Kidney epithelial cell (primary cell): ENCODE results near the gene NRXN2. TPM values are rescaled to one million over a fixed set of nuclear protein-coding genes. Genes with fewer than 3 reads are reported as not detected.

ENCODE experiments used
- DNase-seq: peaks from one replicate; pipeline ENCODE4 v3.0.0-alpha.2; 2010; ENCODE audit warnings: low read depth
- H3K27me3 ChIP-seq: 2 replicates; pipeline ENCODE4 v1.6.0; 2011; ENCODE audit warnings: low read length; ENCODE audit not compliant: control insufficient read depth, insufficient read depth
- H3K36me3 ChIP-seq: 2 replicates; pipeline ENCODE4 v1.5.1; 2011; ENCODE audit warnings: low read length; ENCODE audit not compliant: control insufficient read depth, insufficient read depth
- H3K4me3 ChIP-seq: 2 replicates; pipeline ENCODE4 v1.5.1; 2011; ENCODE audit warnings: low read depth, mild to moderate bottlenecking, control low read depth, low read length
- CTCF ChIP-seq: IDR thresholded peaks from 2 replicates; pipeline ENCODE4 v1.5.1; 2011; ENCODE audit warnings: mild to moderate bottlenecking, moderate library complexity, low read length, control low read depth, inconsistent platforms; ENCODE audit not compliant: insufficient read depth, poor library complexity, severe bottlenecking
- total RNA-seq: library from RNA; depleted of rRNA; stranded (reverse); fragments of >200 nt; gene quantifications from 2 replicates; pipeline ENCODE4 v1.2.3, GENCODE V29; 2015

The NRXN2 gene
- total RNA-seq, 1 donor from 2014 or later: not detected

GRCh38 chr11:64697663-64698375, 25.2 kb downstream of the NRXN2 start:
- Histone ChIP-seq H3K27me3 (peaks cover 31% of the 10 kb centered on the region), H3K4me3 (no peak overlapping the region), H3K36me3 (no peaks in the 10 kb centered on the region)
- TF ChIP-seq CTCF: no peak
- no peak for DNase-seq

GRCh38 chr11:64696045-64696444, 27.0 kb downstream of the NRXN2 start:
- H3K27me3 ChIP-seq: peaks cover 43% of the 10 kb centered on the region

GRCh38 chr11:64695548-64695947, 27.4 kb downstream of the NRXN2 start:
- Histone ChIP-seq H3K27me3 (peaks cover 40% of the 10 kb centered on the region), H3K4me3 (no peak overlapping the region), H3K36me3 (no peaks in the 10 kb centered on the region)
- no peak for TF ChIP-seq CTCF
- no peak for DNase-seq

More at GRCh38 chr11:64696045-64696444, 27.0 kb downstream of the NRXN2 start:
- no peak for TF ChIP-seq CTCF
- no peak for DNase-seq
- Histone ChIP-seq H3K36me3 (no peaks in the 10 kb centered on the region), H3K4me3 (no peak overlapping the region)

GRCh38 chr11:64694821-64695365, 28.1 kb downstream of the NRXN2 start:
- Histone ChIP-seq H3K4me3 (no peak overlapping the region), H3K36me3 (no peaks in the 10 kb centered on the region), H3K27me3 (peaks cover 41% of the 10 kb centered on the region)
- DNase-seq: peak; percentile 28
- no peak for TF ChIP-seq CTCF

- no peak for DNase-seq
- H3K36me3 ChIP-seq: no peaks in the 10 kb centered on the region
- no peak overlapping the region for H3K4me3 ChIP-seq
- no peak for TF ChIP-seq CTCF
- peaks cover 43% of the 10 kb centered on the region for H3K27me3 ChIP-seq
These were observed 28.8 kb downstream of the NRXN2 start for GRCh38 chr11:64694026-64694755.
